HepG2 (cell line): ENCODE results near the gene RAC3. TPM values are rescaled to one million over a fixed set of nuclear protein-coding genes. Genes with fewer than 3 reads are reported as not detected.

Experiments used
- DMAP1 ChIP-seq: IDR thresholded peaks from 2 replicates; pipeline ENCODE4 v1.6.1; 2016
- FOXA3 ChIP-seq: IDR thresholded peaks from 2 replicates; pipeline ENCODE4 v1.6.1; 2016; ENCODE audit warnings: missing genetic modification reagents, missing compliant biosample characterization
- HIVEP1 ChIP-seq: sonication (generic); formaldehyde crosslinking; IDR thresholded peaks from 2 replicates; pipeline ENCODE4 v1.4.0; 2020; ENCODE audit warnings: mild to moderate bottlenecking, missing genetic modification reagents
- KMT2A ChIP-seq: sonication (generic); formaldehyde crosslinking; IDR thresholded peaks from 2 replicates; pipeline ENCODE4 v1.4.0; 2020; ENCODE audit warnings: missing genetic modification reagents
- MIXL1 ChIP-seq: IDR thresholded peaks from 2 replicates; pipeline ENCODE4 v1.6.1; 2016
- NFE2L2 ChIP-seq: fragments of 150-350 bp; IDR thresholded peaks from 2 replicates; pipeline ENCODE4 v1.6.1; 2014; ENCODE audit warnings: low read length
- PPARG ChIP-seq: conservative IDR thresholded peaks from 2 replicates; pipeline ENCODE4 v1.6.1; 2016; ENCODE audit warnings: missing biosample characterization, missing genetic modification reagents
- RARA ChIP-seq: IDR thresholded peaks from 2 replicates; pipeline ENCODE4 v1.6.1; 2016; ENCODE audit warnings: missing genetic modification reagents, missing compliant biosample characterization
- STAT5B ChIP-seq: sonication (generic); formaldehyde crosslinking; IDR thresholded peaks from 2 replicates; pipeline ENCODE4 v1.4.0; 2020; ENCODE audit warnings: missing genetic modification reagents
- ZNF562 ChIP-seq: sonication (generic); formaldehyde crosslinking; IDR thresholded peaks from 2 replicates; pipeline ENCODE4 v1.8.0; 2022; ENCODE audit warnings: missing genetic modification reagents, borderline replicate concordance
- ZNF703 ChIP-seq: sonication (generic); formaldehyde crosslinking; IDR thresholded peaks from 2 replicates; pipeline ENCODE4 v1.5.1; 2020; ENCODE audit warnings: missing genetic modification reagents, mild to moderate bottlenecking, moderate library complexity, borderline replicate concordance
- ZNF766 ChIP-seq: sonication (generic); formaldehyde crosslinking; IDR thresholded peaks from 2 replicates; pipeline ENCODE4 v1.5.0; 2020; ENCODE audit warnings: missing genetic modification reagents, borderline replicate concordance
- polyA plus RNA-seq, 8 experiments: library from polyadenylated mRNA; depleted of rRNA in 3 of 8; stranded (reverse) in 7 of 8; unstranded in 1 of 8; fragments of >200 nt; fragmentation: Illumina TruSeq in 4 of 8; extraction: Trizol in 4 of 8; gene quantifications; 2 replicates each; pipeline versions ENCODE4 v1.2.1 to v1.2.3, GENCODE V29; 2011 to 2016; ENCODE audit warnings: low read depth in 4 of 8, missing spikeins in 1 of 8, mixed read lengths in 1 of 8; ENCODE audit not compliant: insufficient read depth in 1 of 8
- total RNA-seq, 5 experiments: library from RNA; depleted of rRNA; stranded (reverse); fragments of >200 nt; fragmentation: Illumina TruSeq; extraction: Trizol; gene quantifications; 2 replicates each; pipeline ENCODE4 v1.2.3, GENCODE V29; 2016; ENCODE audit warnings: low read depth in 1 of 5
- TF ChIP-seq, protein P1 (sequence below): sonication (generic); formaldehyde crosslinking; IDR thresholded peaks from 2 replicates; pipeline ENCODE4 v1.9.0; 2021; ENCODE audit warnings: missing genetic modification reagents, borderline replicate concordance
- TF ChIP-seq, protein P2 (sequence below): sonication (generic); formaldehyde crosslinking; IDR thresholded peaks from 2 replicates; pipeline ENCODE4 v1.5.0; 2020; ENCODE audit warnings: missing genetic modification reagents, mild to moderate bottlenecking, borderline replicate concordance

The RAC3 gene
- total and polyA plus RNA-seq, 2 of the 13 experiments (the other 11 are each of a cell fraction or from before 2014, with no cell fraction given), result 10.5 to 21.3 TPM

DNA sequence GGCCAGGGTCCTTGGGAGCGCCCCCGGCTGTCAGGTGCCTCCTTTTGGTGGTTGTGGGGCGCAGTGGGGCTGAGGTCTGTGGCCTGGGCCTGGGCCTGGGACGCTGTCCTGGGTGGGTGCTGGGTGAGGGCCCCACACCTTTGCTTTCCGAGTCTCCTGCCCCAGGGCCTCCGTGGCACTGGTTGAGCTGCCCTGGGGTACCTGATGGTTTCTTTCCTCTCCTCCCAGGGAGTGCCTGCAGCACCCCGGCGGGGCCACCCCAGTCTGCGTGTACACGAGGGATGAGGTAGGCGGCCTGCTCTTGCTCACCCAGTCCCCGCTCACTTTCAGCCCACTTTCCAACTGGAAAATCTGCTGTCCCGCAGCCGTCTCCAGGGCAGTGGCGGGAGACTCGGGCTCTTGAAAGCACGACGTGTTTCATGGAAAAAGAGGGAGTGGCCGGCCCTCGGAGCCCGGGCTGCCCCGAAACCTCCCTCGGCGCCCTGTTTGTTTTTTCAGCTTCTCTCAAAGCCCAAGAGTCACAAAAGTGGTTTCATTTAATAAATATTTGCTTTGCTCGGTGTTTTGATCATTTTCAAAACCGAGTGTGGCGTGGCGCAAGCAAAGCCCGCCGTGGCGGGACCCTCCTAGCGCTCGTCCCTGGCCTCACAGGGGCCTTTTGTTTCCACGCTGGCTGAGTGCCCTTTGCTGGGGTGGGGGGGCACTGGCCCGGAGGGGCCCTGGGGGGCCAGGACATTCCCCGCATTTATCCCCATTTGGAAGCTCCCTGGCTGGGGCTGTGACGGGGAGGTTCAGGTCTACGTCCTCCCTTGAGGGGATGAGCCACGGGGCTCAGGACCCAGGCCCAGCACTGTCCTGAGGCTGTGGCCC lies 36.6 kb upstream of the RAC3 start (continued):
- TF ChIP-seq, protein P1, sequence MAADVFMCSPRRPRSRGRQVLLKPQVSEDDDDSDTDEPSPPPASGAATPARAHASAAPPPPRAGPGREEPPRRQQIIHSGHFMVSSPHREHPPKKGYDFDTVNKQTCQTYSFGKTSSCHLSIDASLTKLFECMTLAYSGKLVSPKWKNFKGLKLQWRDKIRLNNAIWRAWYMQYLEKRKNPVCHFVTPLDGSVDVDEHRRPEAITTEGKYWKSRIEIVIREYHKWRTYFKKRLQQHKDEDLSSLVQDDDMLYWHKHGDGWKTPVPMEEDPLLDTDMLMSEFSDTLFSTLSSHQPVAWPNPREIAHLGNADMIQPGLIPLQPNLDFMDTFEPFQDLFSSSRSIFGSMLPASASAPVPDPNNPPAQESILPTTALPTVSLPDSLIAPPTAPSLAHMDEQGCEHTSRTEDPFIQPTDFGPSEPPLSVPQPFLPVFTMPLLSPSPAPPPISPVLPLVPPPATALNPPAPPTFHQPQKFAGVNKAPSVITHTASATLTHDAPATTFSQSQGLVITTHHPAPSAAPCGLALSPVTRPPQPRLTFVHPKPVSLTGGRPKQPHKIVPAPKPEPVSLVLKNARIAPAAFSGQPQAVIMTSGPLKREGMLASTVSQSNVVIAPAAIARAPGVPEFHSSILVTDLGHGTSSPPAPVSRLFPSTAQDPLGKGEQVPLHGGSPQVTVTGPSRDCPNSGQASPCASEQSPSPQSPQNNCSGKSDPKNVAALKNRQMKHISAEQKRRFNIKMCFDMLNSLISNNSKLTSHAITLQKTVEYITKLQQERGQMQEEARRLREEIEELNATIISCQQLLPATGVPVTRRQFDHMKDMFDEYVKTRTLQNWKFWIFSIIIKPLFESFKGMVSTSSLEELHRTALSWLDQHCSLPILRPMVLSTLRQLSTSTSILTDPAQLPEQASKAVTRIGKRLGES (CRISPR knock-in tag), result no peak; the same call in 1 of the 2 replicates
- TF ChIP-seq ZNF562 (no peak), DMAP1 (no peak; the same call in 1 of the 2 replicates), ZNF703 (CRISPR knock-in tag) (no peak; the same call in 1 of the 2 replicates), MIXL1 (CRISPR knock-in tag) (no peak; the same call in 1 of the 2 replicates), ZNF766 (CRISPR knock-in tag) (0 out of 2 replicates have a peak, but pooled peaks have one; percentile 27), HIVEP1 (CRISPR knock-in tag) (peak; percentile 80), STAT5B (no peak), FOXA3 (CRISPR knock-in tag) (peak; percentile 82), KMT2A (CRISPR knock-in tag) (peak; percentile 17; the same call in 1 of the 2 replicates), NFE2L2 (no peak), RARA (CRISPR knock-in tag) (peak; percentile 76), PPARG (CRISPR knock-in tag) (0 out of 2 replicates have a peak, but pooled peaks have one; percentile 31)
- TF ChIP-seq, protein P2, sequence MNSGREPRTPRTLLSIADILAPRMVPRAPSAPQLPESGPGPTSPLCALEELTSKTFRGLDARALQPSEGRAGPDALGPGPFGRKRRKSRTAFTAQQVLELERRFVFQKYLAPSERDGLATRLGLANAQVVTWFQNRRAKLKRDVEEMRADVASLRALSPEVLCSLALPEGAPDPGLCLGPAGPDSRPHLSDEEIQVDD (CRISPR knock-in tag), result no peak; the same call in 1 of the 2 replicates
